NCI-H1092 treated with DMSO at 0.1 percent for 48 hours (cell line): ENCODE results near the gene SLC1A6.
"Not testable (repeated sequence)": the region's sequence is repeated elsewhere in the genome, so short reads cannot be mapped to it uniquely, and the experiment has no call there.

ENCODE experiments used
- DNase-seq: peaks from one replicate; lab custom pipeline; 2025; lab: John Stamatoyannopoulos, UW

The SLC1A6 gene

GRCh38 chr19:14979476-14980255 is at the start of gene SLC1A6:
Gene SLC1A6, minus strand, starts transcription at chr19:14979864. Its CDS starts 6,954 bp downstream, at chr19:14972910.
- DNase-seq: no peak

- no peak for DNase-seq
Observed at GRCh38 chr19:15028490-15028889, 48.8 kb upstream of the SLC1A6 start.

GRCh38 chr19:15025217-15025616 is 45.6 kb upstream of the SLC1A6 start:
- no peak for DNase-seq

- no peak for DNase-seq
Observed at GRCh38 chr19:15022752-15023151, 43.1 kb upstream of the SLC1A6 start.

- no peak for DNase-seq
Observed at GRCh38 chr19:15021286-15022007, 41.8 kb upstream of the SLC1A6 start.

GRCh38 chr19:15018836-15019235 is 39.2 kb upstream of the SLC1A6 start:
- DNase-seq: not testable (repeated sequence)

- DNase-seq: no peak
Observed at GRCh38 chr19:15015946-15016542, 36.4 kb upstream of the SLC1A6 start.

- no peak for DNase-seq
Observed at GRCh38 chr19:15014579-15014978, 34.9 kb upstream of the SLC1A6 start.

- DNase-seq: no peak
Observed at GRCh38 chr19:15010501-15011300, 31.0 kb upstream of the SLC1A6 start.

- no peak for DNase-seq
Observed at GRCh38 chr19:15008308-15008707, 28.6 kb upstream of the SLC1A6 start.

- no peak for DNase-seq
Observed at GRCh38 chr19:14997981-14998380, 18.3 kb upstream of the SLC1A6 start.

- no peak for DNase-seq
Observed at GRCh38 chr19:14992780-14993179, 13.1 kb upstream of the SLC1A6 start.

- no peak for DNase-seq
Observed at GRCh38 chr19:14985133-14985532, 5.5 kb upstream of the SLC1A6 start.

GRCh38 chr19:14978161-14978776 is 1.4 kb downstream of the SLC1A6 start:
- DNase-seq: no peak

GRCh38 chr19:14977128-14977527 is 2.5 kb downstream of the SLC1A6 start:
- DNase-seq: no peak

GRCh38 chr19:14974488-14974887 is 5.2 kb downstream of the SLC1A6 start:
- DNase-seq: no peak

- DNase-seq: no peak
Observed at GRCh38 chr19:14972676-14973075, 7.0 kb downstream of the SLC1A6 start.

- DNase-seq: no peak
Observed at GRCh38 chr19:14971474-14971873, 8.2 kb downstream of the SLC1A6 start.

GRCh38 chr19:14968247-14968646 is 11.4 kb downstream of the SLC1A6 start:
- no peak for DNase-seq

GRCh38 chr19:14961956-14962685 is 17.5 kb downstream of the SLC1A6 start:
- DNase-seq: no peak

GRCh38 chr19:14959263-14959662 is 20.4 kb downstream of the SLC1A6 start:
- no peak for DNase-seq
